NCI-H510A (cell line): ENCODE measurements around the gene SMARCE1.

Experiments used
- DNase-seq: peaks from one replicate; lab custom pipeline; 2025; lab: John Stamatoyannopoulos, UW

The SMARCE1 gene

GRCh38 chr17:40580140-40580539 lies 67.5 kb downstream of the SMARCE1 start:
- DNase-seq = no peak

GRCh38 chr17:40579471-40579870 lies 68.1 kb downstream of the SMARCE1 start:
- no peak for DNase-seq

GRCh38 chr17:40577611-40578065 lies 70.0 kb downstream of the SMARCE1 start:
- no peak for DNase-seq

- no peak for DNase-seq
Observed at GRCh38 chr17:40576113-40576740, 71.4 kb downstream of the SMARCE1 start.
